Rectal smooth muscle tissue (tissue), 1 donor: ENCODE results near the gene KRR1.
"Not testable (repeated sequence)": the region's sequence is repeated elsewhere in the genome, so short reads cannot be mapped to it uniquely, and the experiment has no call there.

Experiments
- H3K27ac ChIP-seq: one replicate; pipeline ENCODE4 v1.7.0; 2013; ENCODE audit warnings: low read depth, low read length, inconsistent platforms
- H3K27me3 ChIP-seq: one replicate; pipeline ENCODE4 v1.7.0; 2013; ENCODE audit warnings: low read length; ENCODE audit not compliant: control insufficient read depth, insufficient read depth
- H3K36me3 ChIP-seq: one replicate; pipeline ENCODE4 v1.7.0; 2013; ENCODE audit warnings: low read length; ENCODE audit not compliant: control insufficient read depth, insufficient read depth
- H3K4me1 ChIP-seq: one replicate; pipeline ENCODE4 v1.7.0; 2013; ENCODE audit warnings: low read length; ENCODE audit not compliant: control insufficient read depth, insufficient read depth
- H3K4me3 ChIP-seq: one replicate; pipeline ENCODE4 v1.7.0; 2013; ENCODE audit warnings: low read length
- H3K9ac ChIP-seq: one replicate; pipeline ENCODE4 v1.7.0; 2013; ENCODE audit warnings: low read length

KRR1 gene

DNA sequence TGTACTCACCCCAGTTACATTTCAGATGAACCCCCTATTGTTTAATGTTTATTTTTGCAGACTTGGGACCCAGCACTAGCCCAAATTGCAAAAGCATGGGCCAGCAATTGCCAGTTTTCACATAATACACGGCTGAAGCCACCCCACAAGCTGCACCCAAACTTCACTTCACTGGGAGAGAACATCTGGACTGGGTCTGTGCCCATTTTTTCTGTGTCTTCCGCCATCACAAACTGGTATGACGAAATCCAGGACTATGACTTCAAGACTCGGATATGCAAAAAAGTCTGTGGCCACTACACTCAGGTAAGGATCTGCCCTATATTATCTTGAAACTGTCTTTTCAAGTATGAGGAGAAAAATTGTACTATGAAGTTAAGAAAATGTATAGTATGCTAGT, 29.6 kb downstream of the KRR1 start:
- no peaks in the 10 kb centered on the region for H3K36me3 ChIP-seq
- no peaks in the 10 kb centered on the region for H3K27me3 ChIP-seq
- H3K4me3 ChIP-seq, result peak overlapping the region; percentile 67
- H3K27ac ChIP-seq, result no peak overlapping the region
- H3K9ac ChIP-seq, result no peak overlapping the region
- H3K4me1 ChIP-seq, result peaks cover 12% of the 10 kb centered on the region

DNA sequence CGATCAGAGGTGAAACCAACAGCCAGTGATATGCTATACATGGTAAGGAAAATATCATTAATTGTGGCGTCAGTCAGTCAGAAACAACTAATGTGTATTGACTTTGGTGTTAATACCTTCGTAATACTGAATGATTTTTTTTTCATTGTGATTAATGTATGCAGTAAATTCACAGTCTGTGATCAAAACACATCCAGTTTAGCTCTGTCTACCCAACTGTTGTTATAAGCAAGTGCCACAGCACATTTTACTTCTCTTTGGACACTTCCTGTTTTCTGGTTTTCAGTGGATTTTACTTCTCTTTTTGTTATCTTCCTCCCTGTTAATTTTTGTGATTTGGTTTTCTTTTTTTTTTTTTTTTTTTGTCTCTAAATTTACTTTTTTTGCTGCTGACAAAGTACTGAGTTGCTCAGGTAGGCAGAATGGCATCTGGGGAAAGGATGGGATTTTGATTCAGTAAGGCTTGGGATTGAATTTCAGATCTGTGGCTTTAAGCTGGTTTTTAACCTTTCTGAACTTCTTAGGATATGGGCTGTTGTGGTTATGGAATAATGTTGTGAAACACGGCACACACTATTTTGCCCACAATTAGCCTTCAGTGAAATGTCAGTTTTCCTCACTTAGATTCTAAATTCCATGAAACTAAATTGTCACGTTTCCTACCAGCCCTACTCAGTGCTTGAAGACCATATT, 30.2 kb downstream of the KRR1 start:
- no peaks in the 10 kb centered on the region for H3K27me3 ChIP-seq
- peak overlapping the region; percentile 29 for H3K9ac ChIP-seq
- peak overlapping the region; percentile 67 for H3K4me3 ChIP-seq
- peaks cover 12% of the 10 kb centered on the region for H3K4me1 ChIP-seq
- peak overlapping the region; percentile 78 for H3K27ac ChIP-seq
- no peaks in the 10 kb centered on the region for H3K36me3 ChIP-seq

DNA sequence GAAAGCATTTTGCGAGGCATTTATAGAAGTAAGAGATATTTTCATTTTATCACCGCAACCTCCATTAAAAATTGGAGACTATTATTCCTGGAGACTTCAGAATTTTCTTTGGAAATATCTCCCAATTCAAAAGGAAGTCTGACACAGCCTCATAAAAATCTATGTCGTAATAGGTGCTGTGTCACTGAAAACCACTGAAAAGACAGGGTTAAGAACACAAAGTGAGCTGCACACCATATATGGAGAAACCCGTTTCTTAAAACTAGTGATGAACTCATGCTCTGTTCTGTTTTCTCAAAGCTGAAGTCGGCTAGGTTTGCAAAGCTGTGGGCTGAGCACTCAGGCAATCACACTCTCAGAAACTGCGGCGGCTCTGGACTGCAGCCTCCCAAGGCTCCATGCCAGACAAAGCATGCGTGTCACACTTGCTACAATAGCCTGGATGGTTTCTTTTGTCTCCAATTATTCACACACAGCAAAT, 30.9 kb downstream of the KRR1 start, which contains the start of gene GLIPR1:
TSS of gene GLIPR1 (plus strand) at position 287 of the 481 bp plus-strand sequence. CDS start at position 413, 126 bp downstream.
- Histone ChIP-seq H3K4me1 (peaks cover 8% of the 10 kb centered on the region), H3K27me3 (no peaks in the 10 kb centered on the region), H3K9ac (peak within 1 kb of the TSS; percentile 29), H3K36me3 (no peaks in the 10 kb centered on the region), H3K27ac (peak within 1 kb of the TSS; percentile 78), H3K4me3 (peak within 1 kb of the TSS; percentile 67)

DNA sequence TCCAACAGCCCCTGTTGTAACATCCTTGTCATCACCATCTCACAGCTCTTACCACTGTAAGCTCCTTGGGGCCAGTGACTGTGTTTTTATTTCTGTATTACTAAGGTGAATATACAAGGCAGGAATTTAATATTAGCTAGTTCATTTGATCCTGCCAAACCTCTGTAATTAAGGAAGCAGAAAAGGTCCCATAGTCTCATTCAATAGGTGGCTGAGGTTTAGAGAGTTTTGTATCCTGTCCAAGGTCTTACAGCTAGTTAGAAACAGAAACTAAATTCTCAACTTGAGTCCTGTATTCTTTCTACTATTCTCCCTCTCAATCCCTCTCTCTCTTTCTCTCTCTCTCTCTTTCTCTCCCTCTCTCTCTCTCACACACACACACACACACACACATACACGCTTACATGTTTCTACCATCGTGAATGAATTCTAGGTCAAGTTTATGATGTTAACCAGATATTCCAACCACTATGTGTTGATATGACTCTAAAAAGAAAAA, 31.4 kb downstream of the KRR1 start:
- peak overlapping the region; percentile 78 for H3K27ac ChIP-seq
- no peaks in the 10 kb centered on the region for H3K36me3 ChIP-seq
- peaks cover 8% of the 10 kb centered on the region for H3K4me1 ChIP-seq
- no peaks in the 10 kb centered on the region for H3K27me3 ChIP-seq
- peak overlapping the region; percentile 67 for H3K4me3 ChIP-seq
- peak overlapping the region; percentile 1 for H3K9ac ChIP-seq

DNA sequence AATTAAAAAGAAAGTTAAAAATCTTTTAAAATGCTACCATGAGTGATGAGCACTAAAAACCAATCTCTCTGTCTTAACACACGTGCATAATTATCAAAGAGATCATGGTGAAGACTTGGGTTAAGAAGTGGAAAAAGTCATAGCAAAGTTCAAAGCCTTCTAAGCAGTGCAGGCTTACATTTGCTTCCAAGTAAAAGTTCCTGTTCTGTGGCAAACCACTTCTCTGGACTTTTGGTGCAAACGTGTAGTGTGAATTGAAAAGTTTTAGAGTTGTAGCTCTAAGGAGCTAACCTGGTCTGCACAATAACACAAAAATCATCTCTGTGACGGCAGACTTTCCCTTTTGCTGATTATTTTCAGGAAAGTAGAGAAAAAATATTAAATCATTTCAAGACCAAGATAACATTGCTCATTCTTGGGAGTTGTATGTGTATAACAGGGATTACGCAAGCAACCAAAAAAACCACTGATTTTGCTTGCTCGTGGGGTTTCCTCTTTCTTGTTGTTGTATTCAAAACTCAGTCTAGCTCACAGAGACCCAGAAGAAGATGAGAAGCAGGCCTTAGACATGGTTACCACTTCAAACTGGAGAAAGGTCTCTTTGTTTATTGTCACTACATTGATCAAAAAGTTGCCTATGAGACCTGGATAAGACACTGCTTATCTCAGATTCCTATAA, 33.2 kb downstream of the KRR1 start:
- H3K36me3 ChIP-seq, result no peaks in the 10 kb centered on the region
- H3K27me3 ChIP-seq, result no peaks in the 10 kb centered on the region
- no peak overlapping the region for H3K9ac ChIP-seq
- H3K27ac ChIP-seq, result no peak overlapping the region
- H3K4me3 ChIP-seq, result no peak overlapping the region
- peaks cover 5% of the 10 kb centered on the region for H3K4me1 ChIP-seq

DNA sequence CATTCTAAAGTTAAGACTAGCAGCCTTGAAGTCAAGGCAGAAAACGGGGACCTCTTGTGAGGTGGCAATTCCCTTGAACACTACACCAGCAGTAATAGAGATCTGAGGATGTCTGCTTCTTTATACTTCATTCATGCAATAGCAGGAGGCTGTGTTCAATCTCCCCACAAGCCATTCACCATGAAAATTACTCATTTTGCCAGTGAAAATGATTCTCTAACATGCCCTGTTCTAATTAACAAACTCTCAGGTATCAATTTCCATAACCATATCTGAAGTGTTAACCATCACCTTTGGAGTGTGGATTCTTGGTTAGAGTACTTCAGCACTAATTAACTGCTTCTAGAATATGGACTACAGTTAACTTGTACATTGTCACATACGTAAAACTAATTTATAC, 34.3 kb downstream of the KRR1 start:
- Histone ChIP-seq H3K27ac (no peak overlapping the region), H3K4me1 (peaks cover 5% of the 10 kb centered on the region), H3K27me3 (no peaks in the 10 kb centered on the region), H3K36me3 (no peaks in the 10 kb centered on the region), H3K4me3 (no peak overlapping the region), H3K9ac (no peak overlapping the region)

DNA sequence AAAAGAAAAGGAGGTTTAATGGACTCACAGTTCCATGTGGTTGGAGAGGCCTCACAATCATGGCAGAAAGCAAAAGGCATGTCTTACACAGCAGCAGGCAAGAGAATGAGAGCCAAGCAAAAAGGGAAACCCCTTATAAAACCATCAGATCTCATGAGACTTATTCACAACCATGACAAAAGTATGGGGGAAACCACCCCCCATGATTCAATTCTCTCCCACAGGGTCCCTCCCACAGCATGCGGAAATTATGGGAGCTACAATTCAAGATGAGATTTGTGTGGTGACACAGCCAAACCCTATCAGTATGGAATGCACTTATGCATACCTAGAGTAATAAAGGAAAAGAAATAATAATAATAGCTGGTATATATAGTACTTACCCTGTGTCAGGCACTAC, 35.3 kb downstream of the KRR1 start:
- Histone ChIP-seq H3K27me3 (no peaks in the 10 kb centered on the region), H3K9ac (no peak overlapping the region), H3K4me3 (no peak overlapping the region), H3K27ac (no peak overlapping the region), H3K36me3 (no peaks in the 10 kb centered on the region), H3K4me1 (peaks cover 2% of the 10 kb centered on the region)

DNA sequence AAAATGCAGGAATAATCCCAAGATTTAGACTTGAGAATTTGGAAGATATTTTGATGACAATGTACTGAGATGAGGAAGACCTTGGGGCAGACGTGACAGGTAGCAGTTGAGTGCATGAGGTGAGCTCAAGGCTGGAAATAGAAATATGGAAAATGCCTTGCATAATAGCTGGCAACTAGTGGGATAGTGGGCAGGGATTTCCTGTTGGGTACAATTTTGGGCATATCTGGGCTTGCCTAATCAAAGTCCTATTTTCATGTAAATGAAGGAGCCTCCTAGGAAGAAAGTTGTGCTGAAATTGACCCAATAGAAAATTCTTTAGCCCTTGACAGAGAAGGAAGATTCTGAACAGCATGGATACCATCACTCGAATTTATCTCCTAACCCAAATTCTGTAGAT, 37.3 kb downstream of the KRR1 start:
- H3K4me3 ChIP-seq, result no peak overlapping the region
- no peaks in the 10 kb centered on the region for H3K4me1 ChIP-seq
- no peaks in the 10 kb centered on the region for H3K27me3 ChIP-seq
- H3K9ac ChIP-seq, result no peak overlapping the region
- no peak overlapping the region for H3K27ac ChIP-seq
- H3K36me3 ChIP-seq, result no peaks in the 10 kb centered on the region

DNA sequence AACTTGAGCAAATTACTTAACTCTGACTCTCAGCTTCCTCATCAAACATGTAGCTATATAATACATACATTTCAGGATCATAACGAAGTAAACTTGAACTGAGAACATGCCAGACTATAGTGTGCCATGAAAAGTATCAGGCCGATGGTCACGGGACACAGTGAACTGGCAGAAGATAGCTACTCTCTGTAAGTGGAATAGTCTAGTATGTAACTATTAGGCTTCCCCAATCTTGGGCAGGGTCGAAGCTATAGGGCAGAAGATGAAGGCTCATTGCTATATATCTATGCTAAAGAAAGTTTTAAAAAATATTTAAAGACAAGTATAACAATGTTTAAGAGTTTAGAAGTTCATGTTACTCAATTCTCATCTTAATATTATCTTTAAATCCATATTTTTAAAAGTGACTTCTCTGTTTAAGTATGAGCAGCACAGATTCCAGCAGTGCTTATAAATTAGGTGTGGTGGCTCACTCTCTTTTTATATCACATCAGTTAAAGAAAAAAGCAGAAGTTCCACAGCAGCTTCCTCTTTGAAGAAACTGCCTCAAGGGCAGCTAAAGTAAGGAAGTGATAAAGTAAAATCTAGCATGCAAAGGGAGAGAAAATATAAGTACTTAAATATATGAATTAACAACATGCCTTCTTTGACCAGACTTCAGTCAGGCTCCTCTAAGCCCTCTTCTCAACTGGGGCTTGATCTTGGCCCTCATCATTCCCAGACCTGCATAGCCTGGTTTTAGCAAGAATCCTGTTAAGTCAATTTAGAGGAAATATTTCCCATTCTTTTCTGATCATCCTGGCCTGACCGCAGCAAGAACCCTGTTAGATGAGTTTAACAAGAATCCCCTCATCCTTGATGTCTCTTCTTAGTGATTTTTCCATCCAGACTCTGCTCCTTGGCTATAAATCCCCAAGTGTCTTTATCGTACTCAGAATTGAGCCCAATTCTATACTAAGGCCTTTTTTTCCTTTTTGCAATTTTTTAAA, 39.2 kb downstream of the KRR1 start:
- Histone ChIP-seq H3K27ac (no peak overlapping the region), H3K27me3 (no peaks in the 10 kb centered on the region), H3K4me3 (no peak overlapping the region), H3K36me3 (no peaks in the 10 kb centered on the region), H3K9ac (no peak overlapping the region), H3K4me1 (no peaks in the 10 kb centered on the region)

DNA sequence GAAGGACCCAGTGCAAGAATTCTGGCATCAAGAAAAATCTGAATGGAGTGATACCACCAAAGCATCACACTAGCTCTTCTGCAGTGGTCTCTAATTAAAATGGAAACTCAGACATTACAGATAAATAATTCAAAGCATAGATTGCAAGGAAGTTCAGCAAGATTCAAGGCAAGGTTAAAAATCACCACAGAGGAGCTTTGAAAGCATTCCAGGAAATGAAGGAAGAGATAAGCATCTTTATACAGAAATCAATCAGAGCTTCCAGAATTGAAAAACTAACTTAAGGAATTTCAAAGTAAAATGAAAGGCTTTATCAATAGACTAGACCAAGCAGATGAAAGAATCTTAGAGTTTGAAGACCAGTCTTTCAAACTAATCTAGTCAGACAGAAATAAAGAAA, 51.2 kb downstream of the KRR1 start:
- Histone ChIP-seq H3K27ac (no peak overlapping the region), H3K36me3 (no peaks in the 10 kb centered on the region), H3K4me1 (no peaks in the 10 kb centered on the region), H3K9ac (no peak overlapping the region), H3K4me3 (no peak overlapping the region), H3K27me3 (no peaks in the 10 kb centered on the region)

DNA sequence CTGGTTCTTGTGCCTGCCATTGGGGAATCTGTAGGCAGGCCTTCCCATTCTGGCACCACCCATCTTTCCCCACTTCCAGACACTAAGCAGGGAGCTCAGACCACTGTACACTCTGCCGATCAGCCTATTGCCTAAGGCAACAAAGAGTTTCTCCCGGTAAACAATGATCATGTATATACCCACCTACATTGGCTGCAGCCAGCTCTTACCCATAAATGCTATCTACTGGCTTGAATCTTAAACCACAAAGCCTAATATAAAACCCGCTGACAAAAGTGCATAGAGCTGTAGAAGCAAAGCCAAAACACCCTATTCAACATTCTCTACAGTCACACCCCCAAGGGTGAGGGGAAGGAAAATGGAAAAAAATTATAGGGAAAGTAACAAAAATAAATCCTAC, 51.7 kb downstream of the KRR1 start:
- H3K4me1 ChIP-seq, result no peaks in the 10 kb centered on the region
- no peak overlapping the region for H3K9ac ChIP-seq
- no peaks in the 10 kb centered on the region for H3K36me3 ChIP-seq
- no peak overlapping the region for H3K27ac ChIP-seq
- no peaks in the 10 kb centered on the region for H3K27me3 ChIP-seq
- no peak overlapping the region for H3K4me3 ChIP-seq

DNA sequence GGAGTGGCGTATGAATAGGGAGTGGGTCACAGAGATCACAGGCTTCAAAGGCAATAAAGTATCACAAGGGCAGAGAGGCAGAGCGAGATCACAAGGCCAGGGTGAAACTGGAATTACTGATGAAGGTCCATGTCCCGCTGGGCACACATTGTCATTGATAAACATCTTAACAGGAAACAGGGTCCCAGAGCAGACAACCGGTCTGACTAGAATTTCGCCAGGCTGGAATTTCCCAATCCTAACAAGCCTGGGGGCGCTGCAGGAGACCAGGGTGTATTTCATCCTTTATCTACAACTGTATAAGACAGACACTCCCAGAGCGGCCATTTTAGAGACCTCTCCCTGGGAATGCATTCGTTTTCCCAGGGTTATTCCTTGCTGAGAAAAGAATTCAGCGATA, 53.5 kb downstream of the KRR1 start:
- not testable (repeated sequence) for H3K4me1 ChIP-seq, H3K27ac ChIP-seq, H3K36me3 ChIP-seq

More for the DNA sequence above, 53.5 kb downstream of the KRR1 start:
- H3K27me3 ChIP-seq, H3K9ac ChIP-seq, H3K4me3 ChIP-seq: not testable (repeated sequence)
